ENCODE results near the gene ELAVL4.
"Not testable (repeated sequence)": the region's sequence is repeated elsewhere in the genome, so short reads cannot be mapped to it uniquely, and the experiment has no call there.

The ELAVL4 gene

GRCh38 chr1:50126927-50127715, 18.4 kb downstream of the ELAVL4 start:
- DNase-seq, result no peak

GRCh38 chr1:50129201-50129600, 20.5 kb downstream of the ELAVL4 start:
- DNase-seq, result no peak

GRCh38 chr1:50132347-50132894, 23.7 kb downstream of the ELAVL4 start:
- no peak for DNase-seq

GRCh38 chr1:50135716-50136115, 27.0 kb downstream of the ELAVL4 start:
- no peak for DNase-seq

- no peak for DNase-seq
These were observed 30.8 kb downstream of the ELAVL4 start for GRCh38 chr1:50139339-50140181.

GRCh38 chr1:50140182-50140447, 31.4 kb downstream of the ELAVL4 start:
- DNase-seq, result no peak

- DNase-seq, result no peak
These were observed 38.6 kb downstream of the ELAVL4 start for GRCh38 chr1:50147191-50147850.

- no peak for DNase-seq
These were observed 39.6 kb downstream of the ELAVL4 start for GRCh38 chr1:50148142-50148923.

- no peak for DNase-seq
These were observed 43.5 kb downstream of the ELAVL4 start for GRCh38 chr1:50152236-50152635.

- no peak for DNase-seq
These were observed 46.8 kb downstream of the ELAVL4 start for GRCh38 chr1:50155541-50155940.

- no peak for DNase-seq
These were observed 47.7 kb downstream of the ELAVL4 start for GRCh38 chr1:50156241-50157010.

- DNase-seq, result no peak
These were observed 48.7 kb downstream of the ELAVL4 start for GRCh38 chr1:50157306-50157941.

- no peak for DNase-seq
These were observed 49.7 kb downstream of the ELAVL4 start for GRCh38 chr1:50158421-50158820.

GRCh38 chr1:50163680-50164079, 55.0 kb downstream of the ELAVL4 start:
- no peak for DNase-seq

GRCh38 chr1:50166351-50166750, 57.6 kb downstream of the ELAVL4 start:
- not testable (repeated sequence) for DNase-seq

- no peak for DNase-seq
These were observed 63.6 kb downstream of the ELAVL4 start for GRCh38 chr1:50172299-50172698.

- no peak for DNase-seq
These were observed 65.4 kb downstream of the ELAVL4 start for GRCh38 chr1:50174101-50174500.

GRCh38 chr1:50175719-50176639, 67.3 kb downstream of the ELAVL4 start:
- no peak for DNase-seq

GRCh38 chr1:50177994-50178393, 69.3 kb downstream of the ELAVL4 start:
- DNase-seq, result no peak

- DNase-seq, result no peak
These were observed 70.9 kb downstream of the ELAVL4 start for GRCh38 chr1:50179639-50180038.

All from activated CD4-positive, CD25-positive, alpha-beta regulatory T cell (primary cell).